H1 (cell line): Measurements from ENCODE around the gene ADD1. TPM values are rescaled to one million over a fixed set of nuclear protein-coding genes. Genes with fewer than 3 reads are reported as not detected.

Experiments
- CTCF ChIA-PET: fragments of 300-600 bp; sonication (Branson Sonifier 250); formaldehyde crosslinking; loops from one replicate; lab custom pipeline; 2021; ENCODE audit not compliant: partially characterized antibody; lab: Charles Lee
- POLR2A ChIA-PET: fragments of 300-600 bp; sonication (Branson Sonifier 250); formaldehyde crosslinking; loops from one replicate; lab custom pipeline; 2021; ENCODE audit warnings: inconsistent platforms; ENCODE audit not compliant: partially characterized antibody; lab: Charles Lee
- DNase-seq, 2 experiments: peaks; one replicate each; pipeline versions ENCODE4 v3.0.0 to v3.0.0-alpha.2; 2010 to 2022; ENCODE audit warnings: low spot score in 2 of 2, low read depth in 1 of 2, mixed read lengths in 1 of 2
- FAIRE-seq: peaks from 2 replicates; lab custom pipeline; 2011; peaks lifted over from hg19 to GRCh38; lab: Jason Lieb, UNC
- H2AFZ ChIP-seq: 2 replicates; pipeline ENCODE4 v1.8.1; 2012; ENCODE audit warnings: low read length, inconsistent platforms
- H2AK5ac ChIP-seq: 2 replicates; pipeline ENCODE4 v1.6.1; 2013; ENCODE audit warnings: low read depth, low read length
- H2BK120ac ChIP-seq: replicated peaks from 2 replicates; pipeline ENCODE3; 2013; ENCODE audit warnings: low read depth, low read length, inconsistent platforms
- H2BK12ac ChIP-seq: 2 replicates; pipeline ENCODE4 v1.6.1; 2013; ENCODE audit warnings: low read depth, low read length
- H2BK15ac ChIP-seq: 2 replicates; pipeline ENCODE4 v1.6.1; 2013; ENCODE audit warnings: low read length
- H2BK20ac ChIP-seq: 2 replicates; pipeline ENCODE4 v1.6.1; 2013; ENCODE audit warnings: low read length
- H2BK5ac ChIP-seq: 2 replicates; pipeline ENCODE4 v1.6.1; 2013; ENCODE audit warnings: low read depth, low read length
- H3K14ac ChIP-seq: 2 replicates; pipeline ENCODE4 v1.6.1; 2013; ENCODE audit warnings: inconsistent platforms; ENCODE audit not compliant: insufficient read length
- H3K18ac ChIP-seq: 2 replicates; pipeline ENCODE4 v1.6.1; 2013; ENCODE audit warnings: low read length; ENCODE audit errors: extremely low read depth
- H3K23ac ChIP-seq: 2 replicates; pipeline ENCODE4 v1.6.1; 2013; ENCODE audit warnings: inconsistent platforms; ENCODE audit not compliant: insufficient read length
- H3K23me2 ChIP-seq: 2 replicates; pipeline ENCODE4 v1.6.1; 2013; ENCODE audit warnings: low read depth, low read length
- H3K27ac ChIP-seq: 2 replicates; pipeline ENCODE4 v1.6.1; 2011; ENCODE audit warnings: low read depth, low read length, inconsistent platforms
- H3K27me3 ChIP-seq, 4 experiments: replicated peaks in 1 of 4; 1 replicate in 1 of 4; 2 replicates in 3 of 4; pipeline versions ENCODE4 v1.6.1 to v1.8.1; 2011 to 2013; ENCODE audit warnings: low read length in 3 of 4, mild to moderate bottlenecking in 3 of 4, inconsistent platforms in 2 of 4, mixed read lengths in 2 of 4, moderate library complexity in 1 of 4; ENCODE audit not compliant: control insufficient read depth in 3 of 4, insufficient read depth in 3 of 4; ENCODE audit errors: extremely low read depth in 1 of 4
- H3K36me3 ChIP-seq, 4 experiments: 2 replicates each; pipeline versions ENCODE4 v1.6.1 to v1.8.1; 2011 to 2013; ENCODE audit warnings: mild to moderate bottlenecking in 4 of 4, low read length in 3 of 4, moderate library complexity in 2 of 4, control low read depth in 1 of 4, inconsistent platforms in 1 of 4; ENCODE audit not compliant: insufficient read depth in 4 of 4, control insufficient read depth in 2 of 4
- H3K4ac ChIP-seq: replicated peaks from 2 replicates; pipeline ENCODE3; 2013; ENCODE audit warnings: low read length, low read depth, mixed read lengths, inconsistent platforms; ENCODE audit not compliant: insufficient read length
- H3K4me1 ChIP-seq, 4 experiments: replicated peaks in 1 of 4; 1 replicate in 1 of 4; 2 replicates in 3 of 4; pipeline versions ENCODE4 v1.6.1 to v1.8.1; 2011 to 2013; ENCODE audit warnings: low read length in 3 of 4, inconsistent platforms in 2 of 4, mixed read lengths in 1 of 4; ENCODE audit not compliant: insufficient read depth in 4 of 4, control insufficient read depth in 3 of 4
- H3K4me2 ChIP-seq, 2 experiments: 2 replicates each; pipeline versions ENCODE4 v1.6.1 to v1.8.1; 2011 to 2013; ENCODE audit warnings: low read depth in 2 of 2, low read length in 2 of 2, control low read depth in 1 of 2, inconsistent platforms in 1 of 2, mild to moderate bottlenecking in 1 of 2; ENCODE audit not compliant: insufficient read depth in 1 of 2
- H3K4me3 ChIP-seq, 4 experiments: fragments of 200-600, 300-600 bp in 1 of 4; sonication (generic), shearing (Covaris generic), sonication (Bioruptor Twin) in 1 of 4; 2 replicates each; pipeline versions ENCODE4 v1.5.1 to v1.8.1; 2011 to 2016; ENCODE audit warnings: low read length in 4 of 4, low read depth in 3 of 4, control low read depth in 2 of 4, inconsistent platforms in 2 of 4, mild to moderate bottlenecking in 2 of 4, mixed read lengths in 1 of 4, moderate library complexity in 1 of 4; ENCODE audit not compliant: insufficient read depth in 2 of 4; ENCODE audit errors: extremely low read depth in 1 of 4
- H3K56ac ChIP-seq: replicated peaks from 2 replicates; pipeline ENCODE3; 2013; ENCODE audit warnings: low read depth, mild to moderate bottlenecking, mixed read lengths, low read length, inconsistent platforms; ENCODE audit not compliant: insufficient read length
- H3K79me1 ChIP-seq: 2 replicates; pipeline ENCODE4 v1.6.1; 2013; ENCODE audit warnings: low read depth, low read length, control low read depth
- H3K79me2 ChIP-seq, 2 experiments: 2 replicates each; pipeline versions ENCODE4 v1.6.1 to v1.8.1; 2012 to 2013; ENCODE audit warnings: low read length in 2 of 2, mild to moderate bottlenecking in 2 of 2, inconsistent platforms in 1 of 2; ENCODE audit not compliant: insufficient read depth in 2 of 2, control insufficient read depth in 1 of 2
- H3K9ac ChIP-seq, 4 experiments: replicated peaks in 1 of 4; 1 replicate in 1 of 4; 2 replicates in 3 of 4; pipeline versions ENCODE4 v1.6.1 to v1.8.1; 2011 to 2013; ENCODE audit warnings: low read depth in 3 of 4, low read length in 3 of 4, control low read depth in 2 of 4, mild to moderate bottlenecking in 2 of 4, moderate library complexity in 2 of 4, inconsistent platforms in 1 of 4; ENCODE audit errors: extremely low read depth in 1 of 4
- H3K9me3 ChIP-seq, 2 experiments: 2 replicates each; pipeline versions ENCODE4 v1.6.1 to v1.8.1; 2012 to 2013; ENCODE audit warnings: mild to moderate bottlenecking in 2 of 2, moderate library complexity in 2 of 2, control low read depth in 1 of 2, inconsistent platforms in 1 of 2, low read depth in 1 of 2, low read length in 1 of 2, mixed read lengths in 1 of 2; ENCODE audit not compliant: insufficient read depth in 2 of 2
- H4K20me1 ChIP-seq, 2 experiments: replicated peaks in 1 of 2; 2 replicates each; pipeline versions ENCODE3 to v1.8.1; 2011 to 2013; ENCODE audit warnings: inconsistent platforms in 2 of 2, low read length in 2 of 2, mild to moderate bottlenecking in 1 of 2; ENCODE audit not compliant: insufficient read depth in 2 of 2, control insufficient read depth in 1 of 2
- H4K5ac ChIP-seq: 2 replicates; pipeline ENCODE4 v1.6.1; 2013; ENCODE audit warnings: low read length, low read depth, mixed read lengths, inconsistent platforms; ENCODE audit not compliant: insufficient read length
- H4K8ac ChIP-seq: 2 replicates; pipeline ENCODE4 v1.8.0; 2013; ENCODE audit warnings: mild to moderate bottlenecking, moderate library complexity, low read length, inconsistent platforms; ENCODE audit not compliant: insufficient read depth; ENCODE audit errors: extremely low read depth
- H4K91ac ChIP-seq: replicated peaks from 2 replicates; pipeline ENCODE3; 2013; ENCODE audit warnings: low read length, mixed read lengths, inconsistent platforms; ENCODE audit not compliant: insufficient read length
- CBX8 ChIP-seq: fragments of 300-800, 300-1000 bp; sonication (generic); IDR thresholded peaks from 2 replicates; pipeline ENCODE4 v1.7.1; 2016; ENCODE audit warnings: low read depth, low read length, borderline replicate concordance
- KDM5A ChIP-seq: fragments of 200-600 bp; IDR thresholded peaks from 2 replicates; pipeline ENCODE4 v1.7.1; 2012; ENCODE audit warnings: mild to moderate bottlenecking, low read length, inconsistent platforms, mixed read lengths
- SUZ12 ChIP-seq: fragments of 200-600 bp; sonication (generic); IDR thresholded peaks from 2 replicates; pipeline ENCODE4 v1.6.1; 2012; ENCODE audit warnings: mild to moderate bottlenecking, inconsistent platforms, low read length, moderate library complexity, mixed read lengths
- WGBS, 2 experiments: shearing (Covaris generic) in 1 of 2; methylation state at CpG; one replicate each; pipeline versions ENCODE4 v1.1.6 to v1.1.7; 2013 to 2015; ENCODE audit warnings: low lambda C conversion rate in 2 of 2, mixed read lengths in 2 of 2, inconsistent platforms in 1 of 2, low coverage in 1 of 2, missing lambda C conversion rate in 1 of 2; ENCODE audit not compliant: insufficient replicate concordance in 2 of 2, insufficient coverage in 1 of 2, insufficient read length in 1 of 2; ENCODE audit errors: extremely low coverage in 1 of 2, missing lambda C conversion rate in 1 of 2; 5-methylcytosine and 5-hydroxymethylcytosine counted together
- polyA plus RNA-seq, 7 experiments: library from polyadenylated mRNA; depleted of rRNA in 3 of 7; stranded (reverse) in 5 of 7; unstranded in 2 of 7; fragments of >200 nt in 5 of 7; fragments of 200-250 nt in 2 of 7; gene quantifications; 1 replicate in 5 of 7; 2 replicates in 1 of 7; 4 replicates in 1 of 7; pipeline versions ENCODE4 v1.2.1 to v1.2.3, GENCODE V29; 2011 to 2013; ENCODE audit warnings: missing spikeins in 2 of 7, mixed read lengths in 2 of 7
- total RNA-seq: library from RNA; stranded (reverse); fragmentation: NEBNext Ultra II Directional; extraction: Animal tissue kit (Norgen Biotek cat#: 25700); gene quantifications from 2 replicates; pipeline ENCODE4 v1.2.1, GENCODE V29; 2021

The ADD1 gene
- total and polyA plus RNA-seq, 2 of the 8 experiments (the other 6 are each of a cell fraction or from before 2014, with no cell fraction given), result 113 to 143 TPM

DNA sequence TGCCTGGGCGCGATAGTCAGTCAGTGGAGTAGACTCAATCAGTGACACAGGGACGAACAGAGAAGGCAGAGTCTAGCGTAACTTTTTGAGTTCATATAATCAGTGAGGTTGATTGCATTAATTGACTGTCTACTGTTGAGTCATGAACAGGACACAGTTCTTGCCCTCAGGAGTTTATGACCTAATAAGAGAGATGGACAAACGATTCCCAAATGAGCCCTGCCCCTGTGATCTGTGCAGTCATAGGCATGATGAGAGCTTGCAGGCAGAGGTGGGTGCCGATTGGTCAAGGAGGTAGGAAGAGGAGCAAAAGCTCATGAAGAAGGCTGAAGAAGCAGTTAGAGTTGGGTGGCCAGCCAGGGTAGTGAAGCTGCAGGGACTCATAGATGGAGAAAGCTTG is 57.1 kb downstream of the ADD1 start:
- H2AK5ac ChIP-seq, result no peak overlapping the region
- H4K8ac ChIP-seq, result no peak overlapping the region; the same call in 1 of the 2 replicates
- H2BK5ac ChIP-seq, result no peak overlapping the region
- H2AFZ ChIP-seq, result no peak overlapping the region
- no peak overlapping the region for H3K18ac ChIP-seq
- no peak overlapping the region for H2BK120ac ChIP-seq
- DNase-seq (no peak), FAIRE-seq (no peak)
- H3K4ac ChIP-seq, result no peak overlapping the region
- no peak overlapping the region for H3K9ac ChIP-seq
- H4K91ac ChIP-seq, result no peak overlapping the region
- no peak overlapping the region for H2BK20ac ChIP-seq
- H3K4me3 ChIP-seq, result no peak overlapping the region
- no peak overlapping the region for H3K56ac ChIP-seq
- no peak for TF ChIP-seq CBX8
- no peak for TF ChIP-seq SUZ12
- TF ChIP-seq KDM5A, result no peak
- H3K4me2 ChIP-seq, result no peak overlapping the region
- no peaks in the 10 kb centered on the region for H3K23me2 ChIP-seq
- POLR2A ChIA-PET, result no interaction called here
- H3K27me3 ChIP-seq, result no peaks in the 10 kb centered on the region
- H4K20me1 ChIP-seq, result peaks cover 0 to 2% of the 10 kb centered on the region in 2 experiments
- no peak overlapping the region for H4K5ac ChIP-seq
- H3K36me3 ChIP-seq, result peaks cover 28 to 65% (median 37%) of the 10 kb centered on the region in 4 experiments
- no peaks in the 10 kb centered on the region for H3K9me3 ChIP-seq
- H3K23ac ChIP-seq, result no peak overlapping the region
- H3K4me1 ChIP-seq, result no peaks in the 10 kb centered on the region
- no peaks in the 10 kb centered on the region for H3K79me2 ChIP-seq
- WGBS, 2 experiments, result 93% methylated on average over 6 of the region's 6 CpGs; no CpG with 5 or more reads in 1 of the 2 experiments
- CTCF ChIA-PET, result no interaction called here
- H3K14ac ChIP-seq, result no peak overlapping the region
- H2BK15ac ChIP-seq, result no peak overlapping the region
- H3K27ac ChIP-seq, result no peak overlapping the region
- no peak overlapping the region for H2BK12ac ChIP-seq
- H3K79me1 ChIP-seq, result no peaks in the 10 kb centered on the region
